Activated CD8-positive, alpha-beta T cell treated with anti-CD3 and anti-CD28 coated beads, Interleukin-2, amount 10 ng/mL, durations not matched to agents 7 days and 5 days (primary cell): ENCODE data around the gene TANC1. TPM values are rescaled to one million over a fixed set of nuclear protein-coding genes. Genes with fewer than 3 reads are reported as not detected.

Experiments
- ATAC-seq: fragments of 150-1000 bp; cut with Tn5 transposase; one replicate; pipeline ENCODE4 v1.10.0; 2021; ENCODE audit warnings: moderate library complexity
- CTCF ChIA-PET: fragments of 350-600 bp; sonication (Branson Sonifier 250); formaldehyde crosslinking; loops from one replicate; lab custom pipeline; 2021; ENCODE audit warnings: antibody characterized with exemption; lab: Charles Lee
- POLR2A ChIA-PET: fragments of 350-600 bp; sonication (Branson Sonifier 250); formaldehyde crosslinking; loops from one replicate; lab custom pipeline; 2021; ENCODE audit warnings: antibody characterized with exemption; lab: Charles Lee
- DNase-seq: peaks from one replicate; pipeline ENCODE4 v3.0.0-alpha.2; 2020
- H3K27ac Mint-ChIP-seq: one replicate; pipeline ENCODE4 v1.8.0; 2021; ENCODE audit warnings: mild to moderate bottlenecking, mixed read lengths
- H3K27me3 Mint-ChIP-seq: one replicate; pipeline ENCODE4 v1.8.0; 2021; ENCODE audit warnings: low read depth, mixed read lengths
- H3K36me3 Mint-ChIP-seq: one replicate; pipeline ENCODE4 v1.8.0; 2021; ENCODE audit warnings: low read depth, mixed read lengths
- H3K4me1 Mint-ChIP-seq: one replicate; pipeline ENCODE4 v1.8.0; 2021; ENCODE audit warnings: low read depth, mixed read lengths
- H3K4me3 Mint-ChIP-seq: one replicate; pipeline ENCODE4 v1.8.0; 2021; ENCODE audit warnings: mild to moderate bottlenecking, mixed read lengths
- H3K9me3 Mint-ChIP-seq: one replicate; pipeline ENCODE4 v1.8.0; 2022; ENCODE audit warnings: mixed read lengths; ENCODE audit not compliant: insufficient read depth
- total RNA-seq, 2 experiments: library from RNA; stranded (reverse); gene quantifications; one replicate each; pipeline ENCODE4 v1.2.3, GENCODE V29; 2021

The TANC1 gene
- total RNA-seq, 2 experiments from 2014 or later = 0.37 to 0.55 TPM

- Mint-ChIP-seq H3K27ac (no peak overlapping the region), H3K4me3 (no peak overlapping the region), H3K4me1 (peaks cover 14% of the 10 kb centered on the region), H3K27me3 (no peaks in the 10 kb centered on the region), H3K9me3 (no peaks in the 10 kb centered on the region), H3K36me3 (no peaks in the 10 kb centered on the region)
- POLR2A ChIA-PET = interaction anchor here (0.6 to 1.1 kb wide), 2 partner anchors 75 to 501 kb away, joined by 3 to 4 read pairs; partner anchors contain the start of gene MARCHF7
- CTCF ChIA-PET = interaction anchor here (1.5 kb wide), 1 partner anchor 14 kb away, joined by 3 read pairs; no protein-coding TSS in a partner anchor
- DNase-seq (no peak), ATAC-seq (no peak)
Measured at GRCh38 chr2:159211447-159212396, 243.3 kb downstream of the TANC1 start.

- ChIA-PET CTCF (no interaction called here), POLR2A (no interaction called here)
- Mint-ChIP-seq H3K27ac (no peak overlapping the region), H3K36me3 (no peaks in the 10 kb centered on the region), H3K4me3 (no peak overlapping the region), H3K4me1 (peaks cover 14% of the 10 kb centered on the region), H3K9me3 (no peaks in the 10 kb centered on the region), H3K27me3 (no peaks in the 10 kb centered on the region)
- DNase-seq (no peak), ATAC-seq (no peak)
Measured at GRCh38 chr2:159213296-159213695, 244.9 kb downstream of the TANC1 start.

DNA sequence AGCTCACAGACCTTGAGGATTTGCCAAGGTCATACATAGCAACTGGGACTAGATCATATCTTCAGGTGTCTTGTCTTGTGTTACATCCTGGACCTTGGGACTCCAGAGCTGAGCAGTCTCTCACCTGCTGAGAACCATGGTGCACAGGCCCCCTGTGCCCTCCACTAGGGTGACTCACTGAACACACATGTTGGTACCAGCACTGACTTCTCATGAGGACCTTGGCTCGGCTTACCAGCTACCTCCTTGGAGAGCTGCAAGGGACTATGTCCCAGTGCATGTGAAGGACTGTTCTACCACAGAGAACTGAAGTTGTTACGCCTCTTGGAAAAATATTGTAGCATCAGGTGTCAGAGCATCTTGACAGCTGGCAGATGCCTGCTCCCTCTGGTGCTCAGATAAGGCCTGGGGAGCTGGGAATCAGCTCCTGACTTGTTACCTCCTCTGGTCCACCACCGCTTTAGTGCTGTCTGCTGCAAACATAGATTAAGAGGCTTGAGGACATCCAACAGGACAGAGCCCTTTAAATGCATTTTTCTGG is 246.0 kb downstream of the TANC1 start:
- DNase-seq (no peak), ATAC-seq (no peak)
- Mint-ChIP-seq H3K27me3 (no peaks in the 10 kb centered on the region), H3K36me3 (no peaks in the 10 kb centered on the region), H3K9me3 (no peaks in the 10 kb centered on the region), H3K27ac (no peak overlapping the region), H3K4me3 (no peak overlapping the region), H3K4me1 (peaks cover 10% of the 10 kb centered on the region)
- POLR2A ChIA-PET = interaction anchor here (0.6 kb wide), 1 partner anchor 1099 kb away, joined by 3 read pairs; no protein-coding TSS in a partner anchor
- CTCF ChIA-PET = interaction anchor here (0.6 to 1.5 kb wide), 2 partner anchors 13 to 96 kb away, joined by 3 to 4 read pairs; no protein-coding TSS in a partner anchor

GRCh38 chr2:159215116-159215515 is 246.7 kb downstream of the TANC1 start:
- Mint-ChIP-seq H3K27ac (no peak overlapping the region), H3K4me3 (no peak overlapping the region), H3K27me3 (no peaks in the 10 kb centered on the region), H3K4me1 (peaks cover 3% of the 10 kb centered on the region), H3K36me3 (no peaks in the 10 kb centered on the region), H3K9me3 (no peaks in the 10 kb centered on the region)
- DNase-seq (no peak), ATAC-seq (no peak)
- CTCF ChIA-PET = interaction anchor here (0.6 to 1.5 kb wide), 2 partner anchors 12 to 96 kb away, joined by 3 to 4 read pairs; no protein-coding TSS in a partner anchor
- POLR2A ChIA-PET = interaction anchor here (0.8 kb wide), 1 partner anchor 51 kb away, joined by 3 read pairs; no protein-coding TSS in a partner anchor

GRCh38 chr2:159217676-159218075 is 249.2 kb downstream of the TANC1 start:
- H3K4me3 Mint-ChIP-seq = no peak overlapping the region
- POLR2A ChIA-PET = no interaction called here
- no peaks in the 10 kb centered on the region for H3K4me1 Mint-ChIP-seq
- no peaks in the 10 kb centered on the region for H3K36me3 Mint-ChIP-seq
- no peak overlapping the region for H3K27ac Mint-ChIP-seq
- ATAC-seq (no peak), DNase-seq (no peak)
- CTCF ChIA-PET = no interaction called here
- H3K9me3 Mint-ChIP-seq = no peaks in the 10 kb centered on the region
- H3K27me3 Mint-ChIP-seq = peaks cover 3% of the 10 kb centered on the region

- ChIA-PET CTCF (no interaction called here), POLR2A (no interaction called here)
- Mint-ChIP-seq H3K4me3 (no peak overlapping the region), H3K27me3 (peaks cover 3% of the 10 kb centered on the region), H3K4me1 (no peaks in the 10 kb centered on the region), H3K27ac (no peak overlapping the region), H3K9me3 (no peaks in the 10 kb centered on the region), H3K36me3 (no peaks in the 10 kb centered on the region)
- DNase-seq = no peak
- no peak for ATAC-seq
Measured at GRCh38 chr2:159218389-159218788, 249.9 kb downstream of the TANC1 start.

- POLR2A ChIA-PET = no interaction called here
- no peak overlapping the region for H3K4me3 Mint-ChIP-seq
- H3K9me3 Mint-ChIP-seq = no peaks in the 10 kb centered on the region
- peaks cover 3% of the 10 kb centered on the region for H3K27me3 Mint-ChIP-seq
- CTCF ChIA-PET = no interaction called here
- H3K36me3 Mint-ChIP-seq = no peaks in the 10 kb centered on the region
- DNase-seq (no peak), ATAC-seq (no peak)
- no peak overlapping the region for H3K27ac Mint-ChIP-seq
- H3K4me1 Mint-ChIP-seq = peaks cover 2% of the 10 kb centered on the region
Measured at GRCh38 chr2:159219394-159219998, 251.1 kb downstream of the TANC1 start.

DNA sequence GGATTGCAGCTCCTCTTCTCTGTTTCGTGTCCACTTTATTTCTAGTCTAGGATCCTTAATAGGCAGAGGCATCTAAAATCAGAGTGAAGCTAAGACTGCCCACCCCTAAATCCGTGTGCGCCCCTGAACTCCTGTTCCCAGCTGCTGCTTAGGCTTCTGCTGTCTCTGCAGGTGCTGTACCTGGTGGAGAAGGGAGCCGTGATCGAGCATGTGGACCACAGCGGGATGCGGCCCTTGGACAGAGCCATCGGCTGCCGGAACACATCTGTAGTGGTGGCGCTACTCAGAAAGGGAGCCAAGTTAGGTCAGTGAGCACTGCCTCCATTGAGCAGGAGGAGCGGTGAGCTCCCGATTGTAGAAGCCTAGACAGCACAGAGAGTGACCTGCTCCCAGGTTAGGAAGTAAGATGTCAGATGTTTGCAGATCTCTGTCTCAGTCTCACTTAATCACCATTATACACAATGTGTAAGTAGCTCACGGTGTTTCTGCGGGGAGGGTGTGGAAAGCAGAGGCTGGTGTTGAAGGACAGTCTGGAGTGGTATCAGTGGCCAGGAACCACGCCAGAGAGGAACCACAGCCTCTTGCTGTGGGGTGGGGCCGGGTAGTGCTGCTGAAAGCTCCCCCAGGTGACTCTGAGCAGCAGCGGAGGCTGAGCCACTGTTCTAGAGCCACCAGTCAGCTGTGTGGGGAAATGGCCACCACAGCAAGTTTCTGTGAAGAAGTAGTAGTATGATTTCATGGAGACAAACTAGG is 255.8 kb downstream of the TANC1 start:
- ATAC-seq (no peak), DNase-seq (no peak)
- Mint-ChIP-seq H3K27ac (no peak overlapping the region), H3K4me3 (no peak overlapping the region), H3K9me3 (no peaks in the 10 kb centered on the region), H3K4me1 (peaks cover 42% of the 10 kb centered on the region), H3K36me3 (no peaks in the 10 kb centered on the region), H3K27me3 (peaks cover 3% of the 10 kb centered on the region)
- POLR2A ChIA-PET = no interaction called here
- CTCF ChIA-PET = no interaction called here

DNA sequence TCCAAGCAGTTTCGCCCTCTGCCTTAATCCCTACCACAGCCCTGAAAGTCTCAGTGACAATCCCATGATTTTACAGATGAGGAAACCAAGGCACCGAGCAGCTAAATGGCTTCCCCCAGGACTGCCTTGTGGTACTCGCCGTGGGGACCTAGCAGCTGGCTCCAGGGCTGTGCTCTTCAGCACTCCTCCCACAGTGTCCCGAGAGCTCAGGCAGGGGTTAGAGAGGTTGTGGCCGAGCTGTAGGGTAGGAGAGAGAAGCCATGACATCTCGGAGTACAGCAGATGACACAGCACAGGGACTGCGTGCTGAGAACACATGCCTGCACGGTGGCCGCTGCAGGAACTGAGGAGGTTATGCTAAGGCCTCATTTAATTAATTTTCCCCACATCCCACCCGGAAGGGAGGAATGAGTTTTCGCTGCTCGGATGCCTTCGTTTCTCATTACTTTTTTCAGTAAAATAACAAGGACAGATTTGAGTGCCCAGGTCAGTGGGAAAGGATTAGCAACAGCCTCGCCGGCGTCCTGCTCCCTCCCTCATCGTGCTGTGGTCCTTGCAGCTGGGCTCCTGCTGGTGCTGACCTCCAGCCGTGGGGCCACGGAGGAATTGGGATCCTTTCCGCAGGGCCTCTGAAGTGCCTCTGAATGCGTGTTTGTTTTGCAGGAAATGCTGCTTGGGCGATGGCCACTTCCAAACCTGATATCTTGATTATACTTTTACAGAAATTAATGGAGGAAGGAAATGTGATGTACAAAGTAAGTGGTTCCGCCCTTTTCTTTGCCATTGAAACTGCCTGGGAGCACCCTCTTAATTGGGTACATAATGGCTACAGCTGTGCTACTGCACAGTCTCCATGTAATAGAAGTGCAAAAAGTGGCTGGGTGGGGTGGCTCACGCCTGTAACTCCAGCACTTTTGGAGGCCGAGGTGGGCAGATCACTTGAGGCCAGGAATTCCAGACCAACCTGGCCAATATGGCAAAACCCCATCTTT is 256.9 kb downstream of the TANC1 start:
- Mint-ChIP-seq H3K27ac (no peak overlapping the region), H3K9me3 (no peaks in the 10 kb centered on the region), H3K27me3 (peaks cover 3% of the 10 kb centered on the region), H3K4me1 (peaks cover 45% of the 10 kb centered on the region), H3K4me3 (no peak overlapping the region), H3K36me3 (peaks cover 4% of the 10 kb centered on the region)
- ChIA-PET CTCF (interaction anchor here (0.9 kb wide), 1 partner anchor 15 kb away, joined by 3 read pairs; no protein-coding TSS in a partner anchor), POLR2A (no interaction called here)
- ATAC-seq = no peak
- DNase-seq = no peak

- ChIA-PET POLR2A (interaction anchor here (1.5 kb wide), 1 partner anchor 487 kb away, joined by 6 read pairs; the partner anchor contains the start of gene MARCHF7), CTCF (interaction anchor here (0.9 kb wide), 1 partner anchor 16 kb away, joined by 3 read pairs; no protein-coding TSS in a partner anchor)
- H3K27me3 Mint-ChIP-seq = peaks cover 3% of the 10 kb centered on the region
- H3K4me3 Mint-ChIP-seq = no peak overlapping the region
- H3K9me3 Mint-ChIP-seq = no peaks in the 10 kb centered on the region
- peak overlapping the region; percentile 6 for H3K27ac Mint-ChIP-seq
- H3K36me3 Mint-ChIP-seq = peaks cover 4% of the 10 kb centered on the region
- peak; percentile 83 for ATAC-seq
- peaks cover 45% of the 10 kb centered on the region for H3K4me1 Mint-ChIP-seq
- DNase-seq = peak; percentile 51
Measured at GRCh38 chr2:159226059-159226461, 257.6 kb downstream of the TANC1 start.
